HEK293 (cell line): ENCODE data around the gene R3HDM1.

Experiments used
- ATF2 ChIP-seq: fragments of 450-650 bp; formaldehyde crosslinking; IDR thresholded peaks from 2 replicates; pipeline ENCODE4 v1.5.1; 2016; ENCODE audit warnings: missing biosample characterization, missing genetic modification characterization, low read depth
- BCL11B ChIP-seq: fragments of 450-650 bp; formaldehyde crosslinking; IDR thresholded peaks from 2 replicates; pipeline ENCODE4 v1.5.1; 2016; ENCODE audit warnings: low read depth, missing biosample characterization, missing genetic modification characterization
- CTCF ChIP-seq: fragments of 450-650 bp; formaldehyde crosslinking; IDR thresholded peaks from 2 replicates; pipeline ENCODE4 v1.5.1; 2016; ENCODE audit warnings: missing biosample characterization, missing genetic modification characterization
- GLIS2 ChIP-seq: fragments of 450-650 bp; formaldehyde crosslinking; IDR thresholded peaks from 2 replicates; pipeline ENCODE4 v1.5.1; 2016; ENCODE audit warnings: missing biosample characterization, missing genetic modification characterization
- HIC1 ChIP-seq: fragments of 450-650 bp; formaldehyde crosslinking; IDR thresholded peaks from 2 replicates; pipeline ENCODE4 v1.5.1; 2016; ENCODE audit warnings: missing biosample characterization, missing genetic modification characterization
- KLF8 ChIP-seq: fragments of 450-650 bp; formaldehyde crosslinking; IDR thresholded peaks from 2 replicates; pipeline ENCODE4 v1.5.1; 2016; ENCODE audit warnings: missing biosample characterization, missing genetic modification characterization
- PATZ1 ChIP-seq: fragments of 450-650 bp; formaldehyde crosslinking; IDR thresholded peaks from 2 replicates; pipeline ENCODE4 v1.5.1; 2016; ENCODE audit warnings: missing biosample characterization, missing genetic modification characterization
- RBAK ChIP-seq: fragments of 450-650 bp; formaldehyde crosslinking; IDR thresholded peaks from 2 replicates; pipeline ENCODE4 v1.5.1; 2016; ENCODE audit warnings: missing biosample characterization, missing genetic modification characterization
- ZBTB26 ChIP-seq: fragments of 450-650 bp; formaldehyde crosslinking; optimal IDR thresholded peaks from 2 replicates; pipeline ENCODE3; 2016; ENCODE audit warnings: missing biosample characterization, mild to moderate bottlenecking, missing genetic modification characterization
- ZIC2 ChIP-seq: fragments of 450-650 bp; formaldehyde crosslinking; IDR thresholded peaks from 2 replicates; pipeline ENCODE4 v1.5.1; 2016; ENCODE audit warnings: missing biosample characterization, missing genetic modification characterization
- ZNF202 ChIP-seq: fragments of 450-650 bp; formaldehyde crosslinking; IDR thresholded peaks from 2 replicates; pipeline ENCODE4 v1.5.1; 2016; ENCODE audit warnings: missing biosample characterization, missing genetic modification characterization, borderline replicate concordance
- ZNF324 ChIP-seq: fragments of 450-650 bp; formaldehyde crosslinking; IDR thresholded peaks from 2 replicates; pipeline ENCODE4 v1.5.1; 2016; ENCODE audit warnings: missing biosample characterization, missing genetic modification characterization
- ZNF341 ChIP-seq: fragments of 450-650 bp; formaldehyde crosslinking; IDR thresholded peaks from 2 replicates; pipeline ENCODE4; 2016; ENCODE audit warnings: low read depth, missing biosample characterization, missing genetic modification characterization
- ZNF501 ChIP-seq: fragments of 450-650 bp; formaldehyde crosslinking; IDR thresholded peaks from 2 replicates; pipeline ENCODE4 v1.5.1; 2016; ENCODE audit warnings: missing biosample characterization, missing genetic modification characterization
- ZNF518A ChIP-seq: fragments of 450-650 bp; formaldehyde crosslinking; conservative IDR thresholded peaks from 2 replicates; pipeline ENCODE4 v1.5.1; 2016; ENCODE audit warnings: low read depth, missing biosample characterization, missing genetic modification characterization
- ZNF629 ChIP-seq: fragments of 450-650 bp; formaldehyde crosslinking; IDR thresholded peaks from 2 replicates; pipeline ENCODE4 v1.5.1; 2017; ENCODE audit warnings: missing biosample characterization, missing genetic modification characterization
- ZNF660 ChIP-seq: fragments of 450-650 bp; IDR thresholded peaks from 2 replicates; pipeline ENCODE4 v1.5.1; 2018; ENCODE audit warnings: missing biosample characterization, mild to moderate bottlenecking, missing genetic modification characterization
- ZNF692 ChIP-seq: fragments of 450-650 bp; formaldehyde crosslinking; IDR thresholded peaks from 2 replicates; pipeline ENCODE4 v1.5.1; 2016; ENCODE audit warnings: missing biosample characterization, missing genetic modification characterization
- ZNF704 ChIP-seq: fragments of 450-650 bp; formaldehyde crosslinking; IDR thresholded peaks from 2 replicates; pipeline ENCODE4 v1.5.1; 2016; ENCODE audit warnings: missing biosample characterization, missing genetic modification characterization
- ZSCAN30 ChIP-seq: fragments of 450-650 bp; IDR thresholded peaks from 2 replicates; pipeline ENCODE4 v1.5.1; 2018; ENCODE audit warnings: missing biosample characterization, mild to moderate bottlenecking, missing genetic modification characterization, moderate library complexity

The R3HDM1 gene

GRCh38 chr2:135741395-135742324 is 210.4 kb downstream of the R3HDM1 start, which contains the start of gene UBXN4 (continued):
- TF ChIP-seq ZNF629 (tag by site-specific recombination) = peak; percentile 91
- TF ChIP-seq GLIS2 (tag by site-specific recombination) = peak; percentile 32; the same call in 1 of the 2 replicates
- TF ChIP-seq ZNF660 (tag by site-specific recombination) = 0 out of 2 replicates have a peak, but pooled peaks have one; percentile 12
- TF ChIP-seq ZSCAN30 (tag by site-specific recombination) = 0 out of 2 replicates have a peak, but pooled peaks have one; percentile 56
- TF ChIP-seq BCL11B = 0 out of 2 replicates have a peak, but pooled peaks have one; percentile 52
- TF ChIP-seq ZNF202 (tag by site-specific recombination) = no peak
- TF ChIP-seq ZBTB26 (tag by site-specific recombination) = peak; percentile 99
- TF ChIP-seq HIC1 = peak; percentile 84
- 0 out of 2 replicates have a peak, but pooled peaks have one; percentile 19 for TF ChIP-seq KLF8 (tag by site-specific recombination)
- 0 out of 2 replicates have a peak, but pooled peaks have one; percentile 27 for TF ChIP-seq ZNF324
- no peak for TF ChIP-seq RBAK (tag by site-specific recombination)
- peak; percentile 43; the same call in 1 of the 2 replicates for TF ChIP-seq ZNF501 (tag by site-specific recombination)
- TF ChIP-seq ZIC2 (tag by site-specific recombination) = no peak
- 0 out of 2 replicates have a peak, but pooled peaks have one; percentile 37 for TF ChIP-seq ZNF692 (tag by site-specific recombination)
- peak; percentile 93 for TF ChIP-seq CTCF
- no peak for TF ChIP-seq ZNF704
- 0 out of 2 replicates have a peak, but pooled peaks have one; percentile 5 for TF ChIP-seq ATF2 (tag by site-specific recombination)
- TF ChIP-seq ZNF518A (tag by site-specific recombination) = peak; percentile 40; the same call in 1 of the 2 replicates
- peak; percentile 57 for TF ChIP-seq ZNF341 (tag by site-specific recombination)
- peak; percentile 96 for TF ChIP-seq PATZ1 (tag by site-specific recombination)
